Measurements from ENCODE around the gene MEX3A. TPM values are rescaled to one million over a fixed set of nuclear protein-coding genes. Genes with fewer than 3 reads are reported as not detected.
A peak's percentile ranks its signal among the peaks of the same experiment; 100 is the strongest.

MEX3A gene
- polyA plus RNA-seq, 3 donors = 43.2 to 53.5 (median 50.1) TPM

DNA sequence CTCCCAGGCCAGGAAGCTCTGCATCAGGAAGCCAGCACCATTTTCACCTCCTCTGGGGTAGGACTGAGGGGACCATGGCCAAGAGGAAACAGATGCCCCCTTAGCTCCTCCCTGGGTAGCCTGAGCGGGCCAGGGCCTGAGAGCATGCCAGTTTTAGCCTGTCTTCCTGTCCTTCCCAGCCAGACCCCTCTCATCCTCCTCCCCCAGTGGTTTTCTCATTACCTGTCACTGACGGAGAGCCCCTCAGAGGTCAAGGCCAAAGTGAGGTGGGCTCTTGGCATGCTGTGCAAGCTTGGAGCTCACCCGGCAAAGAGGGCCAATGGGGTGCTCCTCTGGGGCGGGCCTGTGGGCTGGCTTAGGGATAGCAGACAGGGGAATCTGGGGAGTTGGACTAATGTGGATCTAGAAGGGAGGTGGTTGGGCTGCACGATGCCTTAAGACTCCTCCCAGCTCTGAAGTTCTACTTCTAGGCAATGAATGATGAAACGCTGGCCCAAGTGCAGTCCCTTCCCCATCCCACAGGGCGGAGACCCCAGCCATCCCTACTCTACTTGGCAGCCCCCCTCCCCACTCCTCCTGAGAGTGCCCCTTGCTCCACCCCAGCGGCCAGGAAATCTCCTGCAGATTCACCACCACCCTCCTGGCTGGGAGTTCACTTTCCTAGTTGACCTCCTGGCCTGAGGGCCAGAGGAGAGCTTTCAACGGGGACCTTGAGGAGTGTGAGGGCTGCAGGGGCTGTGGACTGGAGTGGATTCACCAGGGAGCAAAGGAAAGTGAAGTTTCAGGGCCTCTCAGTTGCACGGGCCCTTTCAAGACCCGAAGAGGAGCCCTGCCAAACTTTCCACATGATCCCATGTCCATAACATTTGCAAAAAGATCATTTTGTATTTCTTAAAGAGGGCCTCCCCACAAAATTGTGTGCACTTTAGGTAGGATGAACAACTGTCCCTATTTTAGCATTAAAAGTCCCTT, 22.9 kb upstream of the MEX3A start:
- no peak for DNase-seq

DNA sequence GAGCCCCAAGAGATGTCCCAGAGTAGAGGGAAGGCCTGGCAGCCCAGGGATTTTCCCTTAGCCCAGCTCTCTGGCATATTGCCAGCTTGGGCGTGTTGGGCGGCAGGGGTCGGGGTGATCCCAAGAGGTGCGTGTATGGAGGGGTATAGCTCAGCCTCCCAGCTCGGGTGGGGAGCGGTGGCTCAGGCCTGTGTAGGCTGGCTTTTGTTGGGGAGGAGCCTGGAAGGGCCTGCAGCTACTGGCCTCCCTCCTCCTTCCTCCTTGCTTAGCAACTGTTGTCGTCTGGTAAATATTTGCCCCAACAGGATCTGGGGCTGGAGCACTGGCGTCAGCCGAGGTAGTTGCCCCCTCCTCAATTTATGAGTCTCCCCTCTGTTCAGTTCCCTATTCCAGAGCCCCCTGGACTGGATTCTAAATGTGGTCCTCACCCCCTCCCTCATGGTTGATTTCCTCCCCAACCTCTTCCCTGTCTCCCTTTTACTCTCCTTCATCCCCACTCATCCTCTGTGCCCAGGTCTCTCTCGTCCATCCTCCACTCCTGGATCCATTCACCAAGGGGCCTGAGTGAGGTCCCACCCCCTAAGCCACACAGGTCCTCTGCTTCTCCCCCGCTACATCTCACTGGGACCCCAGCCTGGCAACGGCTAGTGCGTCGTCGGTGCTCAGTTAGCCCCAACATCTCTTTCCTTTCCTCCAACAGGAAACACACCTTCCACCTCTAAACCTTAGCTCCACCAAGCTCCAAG, 22.0 kb upstream of the MEX3A start:
- DNase-seq = peak; percentile 84

DNA sequence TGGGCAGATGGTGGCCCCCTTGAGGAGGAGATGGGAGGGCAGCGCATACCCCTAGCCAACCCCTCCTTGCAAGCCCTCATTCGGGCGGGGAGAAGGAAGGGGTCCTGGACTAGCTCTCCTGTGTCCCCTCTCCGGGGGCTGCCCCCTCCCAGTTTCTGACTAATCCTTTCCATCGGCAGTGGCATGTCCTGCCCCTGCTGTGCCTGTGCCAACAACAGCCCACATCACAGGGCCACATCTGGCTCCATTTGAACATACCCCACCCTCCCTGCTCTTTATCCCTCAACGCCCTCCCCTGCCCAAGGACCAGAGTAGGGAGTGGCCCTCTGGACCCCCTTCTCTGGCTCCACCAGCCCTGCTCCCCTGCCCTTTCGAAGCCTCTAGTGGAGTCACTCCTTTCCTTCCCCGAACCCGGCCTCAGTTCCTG, 21.3 kb upstream of the MEX3A start:
- DNase-seq = no peak

DNA sequence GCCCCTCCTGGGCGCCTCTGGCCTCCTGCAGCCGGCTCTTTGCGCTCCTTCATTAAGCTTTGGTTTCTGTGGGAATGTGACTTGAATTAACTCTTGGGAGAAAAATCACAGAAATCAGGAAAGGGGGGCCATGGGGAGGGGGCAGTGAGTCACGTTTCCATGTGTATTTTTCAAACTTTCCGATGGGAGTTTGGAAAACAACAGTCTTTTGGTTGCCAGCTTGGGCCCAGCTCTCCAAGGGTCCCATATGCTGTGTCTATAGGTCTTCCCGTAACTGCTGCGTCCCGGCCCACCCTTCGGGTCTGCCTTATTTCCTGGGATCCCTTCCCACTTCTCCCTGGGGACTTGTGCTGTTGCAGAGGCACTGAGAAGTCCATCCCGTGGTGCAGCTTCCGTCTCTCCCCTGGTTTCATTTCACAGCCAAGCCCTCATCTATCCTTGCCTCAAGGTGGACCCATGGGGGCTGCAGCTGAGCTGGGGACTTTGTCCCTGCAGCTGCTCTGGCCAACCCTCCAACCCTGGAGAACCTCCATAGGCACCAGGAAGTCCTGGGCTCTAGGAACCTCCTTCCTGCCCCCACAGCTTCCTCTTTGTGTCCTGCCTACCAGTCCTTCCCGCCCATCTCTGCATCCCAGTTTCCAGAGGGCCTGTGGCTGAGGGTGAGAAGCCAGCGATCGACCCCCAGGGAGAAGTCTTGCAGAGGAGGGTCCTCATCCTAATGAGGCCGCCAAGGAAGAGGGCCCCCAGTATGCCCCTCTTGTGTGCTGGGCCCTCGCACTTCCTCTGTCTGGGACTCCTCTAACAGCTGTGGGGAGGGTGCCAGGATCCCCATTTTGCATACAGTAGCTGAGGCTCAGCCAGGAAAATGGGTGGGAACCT, 20.6 kb upstream of the MEX3A start:
- no peak for DNase-seq

DNA sequence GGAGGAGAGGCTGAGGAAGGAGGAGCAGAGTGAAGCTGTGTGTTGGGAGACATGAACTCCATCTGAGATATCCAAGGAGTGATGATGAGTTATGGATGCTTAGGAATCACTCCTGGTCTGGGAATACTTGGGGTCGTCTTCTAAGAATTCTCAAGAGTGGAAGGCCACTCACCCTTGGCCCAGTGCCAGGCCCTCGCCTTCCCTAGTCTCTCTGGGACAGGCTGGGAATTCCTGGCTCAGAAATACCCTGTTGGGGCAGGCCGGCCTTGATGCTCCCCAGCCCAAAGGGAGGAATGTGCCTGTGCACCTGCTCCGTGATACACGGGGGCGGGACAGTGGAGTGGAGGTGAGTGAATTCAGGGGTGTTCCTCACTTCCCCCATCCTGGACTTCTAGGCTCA, 19.6 kb upstream of the MEX3A start:
- DNase-seq = no peak

DNA sequence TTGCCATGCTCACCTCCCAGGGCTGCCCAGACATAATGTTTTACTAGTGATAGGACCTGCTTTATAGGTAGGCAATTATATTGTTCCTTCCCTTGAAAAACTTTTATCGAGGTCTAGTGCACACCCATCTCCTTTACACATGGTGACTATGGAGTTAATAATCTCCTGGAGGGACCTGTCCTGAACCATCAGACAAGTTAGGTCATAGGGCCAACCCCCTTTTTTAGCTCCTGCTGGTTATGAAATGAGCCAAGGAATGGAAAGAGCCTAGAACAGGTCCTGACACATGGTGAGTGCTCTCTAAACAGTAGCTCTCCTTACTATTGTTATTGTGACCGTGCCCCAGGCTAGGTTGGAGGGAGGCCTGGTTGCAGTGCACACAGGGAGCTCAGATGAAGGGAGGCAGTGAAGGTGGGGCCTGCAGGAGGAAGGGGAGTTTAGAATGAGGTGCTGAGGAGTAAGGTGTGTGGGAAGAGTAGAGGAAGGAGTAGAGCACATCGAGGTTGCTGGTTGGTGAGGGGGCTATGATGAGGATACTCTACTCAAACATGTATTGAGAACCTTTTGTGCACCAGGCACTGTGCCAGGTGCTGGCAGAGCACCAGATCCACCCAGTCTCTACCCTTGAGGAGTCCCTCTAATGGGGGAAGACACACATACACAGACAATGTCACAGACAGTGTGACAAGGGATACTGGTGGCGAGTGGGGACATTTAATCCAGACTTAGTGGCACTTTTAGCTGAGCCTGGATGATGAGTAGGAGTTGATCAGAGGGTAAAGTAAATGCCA, 18.1 kb upstream of the MEX3A start:
- no peak for DNase-seq

DNA sequence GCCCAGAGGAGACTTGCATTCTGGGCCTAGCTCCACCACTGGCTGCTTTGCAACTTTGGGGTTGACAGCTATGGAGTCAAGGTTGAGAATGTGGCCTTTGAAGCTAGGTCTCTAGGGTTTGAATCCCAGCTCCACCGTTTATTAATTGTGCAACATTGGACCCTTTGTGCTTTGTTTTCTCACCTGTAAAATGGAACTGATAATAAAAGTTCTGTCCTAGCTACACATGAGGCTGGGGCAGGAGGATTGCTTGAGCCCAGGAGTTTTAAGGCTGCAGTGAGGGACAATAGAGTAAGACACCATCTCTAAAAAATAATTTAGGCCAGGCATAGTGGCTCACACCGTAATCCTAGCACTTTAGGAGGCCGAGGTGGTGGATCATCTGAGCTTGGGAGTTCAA, 17.0 kb upstream of the MEX3A start:
- DNase-seq = no peak

DNA sequence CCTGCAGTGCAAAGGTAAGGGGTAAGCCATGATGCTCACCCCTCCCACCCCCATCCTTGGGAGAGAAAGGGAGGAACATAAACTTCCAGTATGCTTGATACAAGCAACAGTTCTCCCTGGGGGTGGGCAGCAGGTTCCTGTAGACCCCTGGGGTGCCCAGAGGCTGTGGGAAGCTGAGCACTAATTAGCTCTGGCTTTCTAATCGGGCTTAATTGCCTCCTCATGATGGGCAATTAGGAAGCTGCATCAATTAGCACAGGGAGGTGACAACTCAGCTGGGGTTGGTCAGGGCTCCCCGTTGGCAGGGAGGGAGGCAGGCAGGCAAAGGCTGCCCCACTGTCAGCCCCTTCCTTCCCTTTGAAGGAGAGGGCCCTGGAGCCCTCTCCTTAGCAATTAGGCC, 16.5 kb upstream of the MEX3A start:
- no peak for DNase-seq

DNA sequence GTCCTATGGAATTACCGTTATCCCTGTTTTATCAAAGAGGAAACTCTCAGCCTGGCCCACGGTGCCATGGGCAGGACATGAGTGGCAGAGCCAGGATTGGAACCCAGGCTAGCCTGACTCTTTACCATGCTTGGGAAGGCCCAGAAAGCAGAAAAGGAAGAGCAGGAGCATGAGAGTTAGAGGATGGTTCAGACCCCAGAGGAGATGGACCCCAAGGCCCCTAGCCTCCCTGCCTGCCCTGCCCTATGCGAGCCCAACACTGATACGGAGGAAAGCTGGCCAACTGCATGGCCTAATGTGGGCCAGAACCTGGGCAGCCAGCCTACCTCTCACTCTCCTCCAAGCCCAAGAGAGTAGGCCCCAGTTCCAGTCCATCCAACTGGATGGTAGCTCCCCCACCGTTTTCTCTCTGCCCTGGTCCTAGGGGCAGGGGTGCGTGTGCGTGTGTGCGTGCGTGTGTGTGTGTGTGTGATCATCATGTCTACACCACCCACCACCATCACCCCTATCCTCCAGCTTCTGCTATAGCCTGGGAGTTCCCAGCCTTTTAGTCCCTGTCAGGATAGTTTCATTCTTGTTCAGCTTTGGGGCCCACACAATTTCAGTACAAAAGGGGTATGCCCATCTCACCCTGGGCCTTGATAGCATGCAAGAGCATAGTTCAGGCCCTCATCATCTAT, 15.4 kb upstream of the MEX3A start:
- no peak for DNase-seq

DNA sequence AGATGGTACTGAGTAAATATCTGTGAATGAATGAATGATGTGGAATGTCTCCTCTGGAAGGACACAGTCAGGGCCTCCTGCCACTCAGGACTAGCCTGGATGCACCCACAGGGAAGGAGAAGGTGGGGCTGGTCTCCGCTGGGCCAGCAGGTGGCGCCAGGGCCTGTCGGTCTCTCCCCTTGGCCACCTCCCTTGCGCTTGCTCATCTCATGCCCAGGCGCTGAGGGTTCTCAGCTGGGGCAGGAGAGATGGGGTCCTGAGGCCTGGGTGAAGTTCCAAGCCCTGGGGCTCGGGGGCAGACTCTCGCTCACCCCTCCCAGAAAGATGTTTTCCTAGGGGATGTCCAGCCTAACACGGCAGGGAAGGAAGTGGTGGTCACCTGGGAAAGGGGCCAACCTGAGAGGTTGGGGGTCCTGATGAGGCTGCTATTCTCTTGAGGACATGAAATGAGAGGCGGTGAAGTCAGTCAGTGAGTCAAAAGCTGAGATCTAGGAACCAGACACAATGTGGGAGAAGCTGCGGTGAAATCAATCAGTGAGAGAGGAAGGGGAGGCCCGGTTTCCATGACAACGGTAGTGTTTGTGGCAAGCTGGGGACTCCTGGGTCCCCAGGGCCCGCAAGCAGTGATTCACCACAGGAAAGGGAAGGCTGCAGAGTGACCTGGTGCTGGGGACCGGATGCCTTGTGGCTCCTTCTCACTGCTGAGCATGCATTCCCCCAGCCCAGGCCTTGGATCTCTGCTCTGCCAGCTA, 14.6 kb upstream of the MEX3A start:
- DNase-seq = peak; percentile 66

DNA sequence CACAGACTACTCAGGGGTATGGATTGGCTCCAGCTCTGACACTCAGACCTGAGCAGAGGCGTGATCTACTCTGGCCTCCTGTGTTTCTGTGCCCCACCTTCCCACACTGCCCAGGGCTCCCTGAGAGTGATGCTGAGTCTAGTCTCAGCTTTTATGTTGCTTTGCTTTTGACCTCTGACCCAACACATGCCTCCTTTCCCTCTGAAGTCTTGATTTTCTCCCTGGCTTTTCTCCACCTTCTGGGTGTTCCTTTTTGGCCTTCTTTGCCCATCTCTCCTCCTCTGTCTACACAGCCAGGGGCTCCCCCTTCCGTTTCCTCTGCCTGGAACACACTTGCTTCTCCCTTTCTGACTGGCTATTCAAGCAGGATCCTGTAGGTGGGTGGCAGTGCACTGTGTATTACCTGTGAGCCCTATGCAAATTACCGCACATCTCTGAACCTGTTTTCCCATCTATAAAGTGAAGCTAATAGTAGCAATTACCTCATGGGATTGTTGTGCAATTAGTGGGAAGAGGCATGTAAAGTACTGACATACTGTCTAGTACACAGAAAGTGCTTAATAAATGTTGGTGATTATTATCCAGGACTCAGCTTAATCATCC, 13.7 kb upstream of the MEX3A start:
- DNase-seq = no peak

DNA sequence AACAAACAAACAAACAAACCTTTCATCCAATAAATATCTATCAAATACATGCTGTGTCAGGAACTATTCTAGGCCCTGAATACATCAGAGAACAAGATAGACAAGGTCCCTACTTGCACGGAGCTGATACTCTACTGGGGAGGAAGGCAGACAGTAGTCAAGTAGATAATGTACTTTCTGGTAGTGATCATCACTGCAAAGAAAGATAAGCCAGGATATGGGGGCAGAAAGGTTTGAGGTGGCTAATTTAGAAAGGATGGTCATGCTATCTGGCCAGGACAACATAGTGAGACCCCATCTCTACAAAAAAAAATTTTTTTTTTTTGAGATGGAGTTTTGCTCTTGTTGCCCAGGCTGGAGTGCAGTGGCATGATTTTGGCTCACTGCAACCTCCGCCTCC, 9.3 kb upstream of the MEX3A start:
- DNase-seq = no peak

DNA sequence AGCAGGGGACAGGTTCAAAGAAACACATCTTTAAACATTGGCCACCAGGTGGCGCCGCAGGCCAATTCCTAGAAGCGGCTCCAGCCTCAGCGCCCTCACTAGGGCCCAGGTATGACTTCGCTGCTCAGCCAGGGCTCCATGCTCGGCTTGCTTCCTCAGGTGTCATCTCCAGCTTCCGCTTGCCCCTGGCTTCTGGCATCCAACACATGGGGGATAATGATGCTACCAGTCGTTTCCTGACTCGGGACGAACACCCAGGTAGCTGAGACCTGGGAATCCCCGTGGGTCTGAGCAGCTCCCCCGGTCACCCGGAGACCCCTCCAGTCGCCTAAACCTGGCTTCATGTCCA, 8.5 kb upstream of the MEX3A start:
- DNase-seq = peak; percentile 82

DNA sequence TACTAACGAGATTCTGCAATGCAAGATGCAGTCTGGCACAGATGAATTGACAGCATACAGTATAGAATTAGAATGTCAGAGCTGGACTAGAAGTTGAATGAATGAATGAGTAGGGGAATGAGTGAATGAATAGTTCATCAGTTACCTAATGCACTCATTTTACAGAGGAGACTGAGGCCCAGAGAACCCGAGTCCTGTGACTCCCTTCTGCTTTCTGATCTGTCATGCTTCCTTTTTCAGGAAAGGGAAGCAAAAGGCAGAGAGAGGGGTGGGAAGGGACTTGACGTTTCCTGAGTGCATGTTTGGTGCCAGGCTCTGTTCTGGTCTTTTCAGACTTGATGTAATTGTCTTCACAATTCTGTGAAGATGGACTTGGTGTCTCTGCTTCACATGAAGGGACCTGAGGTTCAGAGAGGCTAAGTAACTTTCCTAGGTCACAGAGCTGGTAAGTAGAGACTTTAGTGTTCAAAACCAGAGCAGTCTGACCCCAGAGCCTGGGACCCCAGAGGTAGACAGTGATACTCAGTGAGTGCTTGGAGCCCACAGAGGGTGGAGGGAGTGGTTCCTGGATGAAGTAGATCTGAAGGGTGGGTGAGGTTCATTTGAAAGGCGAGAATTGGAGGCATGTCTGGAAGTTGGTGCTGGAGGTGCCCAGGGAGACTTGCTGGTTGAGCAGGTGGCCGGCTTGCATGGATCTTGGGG, 8.0 kb upstream of the MEX3A start:
- DNase-seq = no peak

DNA sequence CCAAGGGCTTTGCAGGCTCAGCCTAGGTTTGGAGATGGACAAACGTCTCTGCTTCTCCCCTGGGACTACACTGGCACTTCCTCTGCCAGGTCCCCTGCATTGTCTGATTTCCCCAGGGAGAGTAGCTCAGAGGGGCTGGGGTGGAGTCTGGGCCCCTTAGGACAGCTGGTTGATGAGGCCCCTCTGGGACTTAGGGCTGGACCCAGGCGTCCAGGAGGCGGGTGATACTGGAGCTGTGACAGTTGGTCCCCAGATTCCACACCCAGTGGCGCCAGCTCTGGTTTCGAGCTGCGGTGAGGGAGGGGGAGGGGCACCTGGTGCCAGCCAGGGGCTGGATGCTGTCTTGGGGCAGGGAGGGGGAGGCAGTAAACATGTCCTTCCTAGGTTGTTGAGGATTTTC, 7.4 kb upstream of the MEX3A start:
- no peak for DNase-seq

DNA sequence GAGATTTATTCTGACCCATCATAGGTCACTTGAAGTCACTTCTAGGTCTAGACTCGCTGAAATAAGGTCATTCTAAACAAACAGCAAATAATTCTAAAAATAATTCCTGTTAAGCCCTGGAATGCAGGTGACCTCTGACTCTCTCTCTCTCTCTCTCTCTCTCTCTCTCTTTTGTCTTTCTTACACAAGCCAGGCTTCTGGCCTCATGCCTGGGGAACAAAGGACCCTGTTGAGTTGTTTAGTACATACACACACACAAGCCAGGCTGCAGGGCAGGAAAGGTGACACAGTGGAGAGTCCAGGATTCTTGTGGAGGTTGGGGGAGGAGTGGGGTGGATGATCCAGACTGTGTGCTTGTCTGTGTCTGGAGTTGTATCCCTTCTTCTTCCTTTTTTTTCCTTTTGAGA, 4.0 kb upstream of the MEX3A start:
- no peak for DNase-seq

DNA sequence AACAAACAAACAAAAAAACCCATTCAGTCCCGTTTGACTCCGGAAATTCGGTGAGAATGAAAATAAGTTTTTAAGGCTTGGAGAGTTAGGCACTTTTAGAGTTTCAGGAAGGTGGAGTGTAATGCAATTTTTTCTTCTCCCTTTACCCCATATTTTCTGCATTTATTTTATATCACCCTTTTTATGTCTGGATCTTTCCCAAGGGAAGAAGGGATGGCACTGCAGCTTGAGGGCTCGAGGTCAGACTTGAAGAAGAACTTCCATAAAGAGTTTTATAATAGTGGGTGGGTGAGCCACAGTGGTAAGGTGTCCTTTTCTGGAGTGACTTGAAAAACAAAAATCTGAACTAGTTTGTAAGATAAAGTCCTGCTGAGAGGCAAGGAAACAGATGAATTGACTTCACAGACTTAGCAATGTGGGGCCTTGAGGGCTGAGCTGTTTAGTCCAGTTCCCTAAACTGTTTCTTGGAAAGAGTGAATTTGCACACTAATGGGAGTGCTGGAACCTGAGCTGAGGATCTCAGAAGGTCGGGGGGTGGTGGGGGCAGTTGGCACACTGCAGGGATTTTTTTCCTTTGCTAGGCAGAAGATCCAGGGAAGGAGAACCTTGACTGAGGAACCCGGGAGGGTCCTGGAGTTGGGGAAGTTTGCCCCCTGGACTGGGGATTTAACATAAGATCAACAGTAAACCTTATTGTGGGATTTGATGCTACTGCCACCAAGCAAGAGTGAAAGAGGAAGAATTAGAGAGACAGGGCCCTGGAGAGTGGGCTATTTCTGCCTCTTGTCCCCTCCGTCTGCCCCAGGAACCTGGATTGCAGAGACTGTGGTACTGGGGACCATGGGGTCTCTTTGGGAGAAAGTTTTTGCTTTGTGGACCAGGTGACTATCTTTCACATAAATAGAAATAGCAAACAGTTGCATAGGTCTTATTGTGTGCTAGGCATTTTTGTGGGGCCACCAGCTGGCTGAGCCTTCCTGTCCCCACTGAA, 1.8 kb upstream of the MEX3A start:
- DNase-seq = no peak

DNA sequence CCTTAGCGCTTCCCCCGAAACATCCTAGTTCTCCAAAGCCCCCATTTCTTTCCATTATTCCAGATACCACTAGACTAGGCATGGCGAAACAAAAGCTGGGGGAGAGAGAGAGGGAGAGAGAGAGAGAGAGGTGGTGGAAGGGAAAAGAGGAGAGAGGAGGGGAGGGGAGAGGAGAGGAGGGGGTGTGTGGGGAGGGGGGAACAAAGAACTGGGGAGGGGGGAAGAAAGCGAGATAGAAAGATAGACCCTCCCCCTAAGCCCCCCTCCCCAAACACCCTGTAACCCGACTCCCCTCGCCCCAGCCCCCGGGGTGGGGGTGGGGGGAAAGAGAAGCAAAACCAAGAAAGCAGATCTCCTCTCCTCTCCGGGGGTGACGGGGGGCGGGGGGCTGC, 352 bp downstream of the MEX3A start:
- peak; percentile 75 for DNase-seq

All from renal pelvis (tissue), 4 donors.